Omental fat pad (tissue), 4 donors: ENCODE results near the gene ISG20. TPM values are rescaled to one million over a fixed set of nuclear protein-coding genes. Genes with fewer than 3 reads are reported as not detected.
"Not testable (repeated sequence)": the region's sequence is repeated elsewhere in the genome, so short reads cannot be mapped to it uniquely, and the experiment has no call there.

Experiments
- ATAC-seq: fragments of 150-250 bp; one replicate; pipeline ENCODE4 v1.9.1; 2016; ENCODE audit warnings: mild to moderate bottlenecking, moderate library complexity; ENCODE audit not compliant: low FRiP score
- DNase-seq: peaks from one replicate; pipeline ENCODE4 v3.0.0-alpha.2; 2019; ENCODE audit warnings: low spot score
- total RNA-seq, 4 donors: library from RNA; depleted of rRNA; stranded (reverse); fragments of >200 nt; gene quantifications; one replicate each; pipeline ENCODE4 v1.1.0, GENCODE V29; 2016
- TF ChIP-seq, protein P1 (sequence below), 3 donors: fragments of 450-650 bp; IDR thresholded peaks; one replicate each; pipeline ENCODE4 v1.5.1; 2016 to 2017; ENCODE audit warnings: antibody characterized with exemption in 3 of 3, mild to moderate bottlenecking in 3 of 3, moderate library complexity in 2 of 3

Gene ISG20
- total RNA-seq, 4 donors from 2014 or later, result 21.3 to 41.0 (median 27.8) TPM

DNA sequence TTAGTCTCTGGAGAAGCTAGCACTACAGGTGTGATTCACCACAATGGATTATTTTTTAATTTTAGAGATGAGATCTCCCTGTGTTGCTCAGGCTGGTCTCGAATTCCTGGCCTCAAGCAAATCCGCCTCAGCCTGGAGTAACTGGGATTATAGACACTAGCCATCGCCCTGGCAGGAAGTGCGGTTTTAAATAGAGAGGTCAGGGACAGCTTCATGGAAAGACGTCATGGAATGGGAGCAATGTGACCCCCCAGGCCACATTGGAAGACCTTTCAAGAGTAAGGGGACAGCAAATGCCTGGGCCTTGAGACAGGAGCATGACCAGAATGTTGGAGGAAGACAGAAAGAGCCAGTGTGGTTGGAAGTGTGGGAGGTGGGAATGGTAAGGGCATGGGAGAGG is 2.2 kb upstream of the ISG20 start:
- ATAC-seq (no peak), DNase-seq (no peak)
- TF ChIP-seq, protein P1, sequence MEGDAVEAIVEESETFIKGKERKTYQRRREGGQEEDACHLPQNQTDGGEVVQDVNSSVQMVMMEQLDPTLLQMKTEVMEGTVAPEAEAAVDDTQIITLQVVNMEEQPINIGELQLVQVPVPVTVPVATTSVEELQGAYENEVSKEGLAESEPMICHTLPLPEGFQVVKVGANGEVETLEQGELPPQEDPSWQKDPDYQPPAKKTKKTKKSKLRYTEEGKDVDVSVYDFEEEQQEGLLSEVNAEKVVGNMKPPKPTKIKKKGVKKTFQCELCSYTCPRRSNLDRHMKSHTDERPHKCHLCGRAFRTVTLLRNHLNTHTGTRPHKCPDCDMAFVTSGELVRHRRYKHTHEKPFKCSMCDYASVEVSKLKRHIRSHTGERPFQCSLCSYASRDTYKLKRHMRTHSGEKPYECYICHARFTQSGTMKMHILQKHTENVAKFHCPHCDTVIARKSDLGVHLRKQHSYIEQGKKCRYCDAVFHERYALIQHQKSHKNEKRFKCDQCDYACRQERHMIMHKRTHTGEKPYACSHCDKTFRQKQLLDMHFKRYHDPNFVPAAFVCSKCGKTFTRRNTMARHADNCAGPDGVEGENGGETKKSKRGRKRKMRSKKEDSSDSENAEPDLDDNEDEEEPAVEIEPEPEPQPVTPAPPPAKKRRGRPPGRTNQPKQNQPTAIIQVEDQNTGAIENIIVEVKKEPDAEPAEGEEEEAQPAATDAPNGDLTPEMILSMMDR (IDR thresholded peaks at IDR 0.05), result no peak

DNA sequence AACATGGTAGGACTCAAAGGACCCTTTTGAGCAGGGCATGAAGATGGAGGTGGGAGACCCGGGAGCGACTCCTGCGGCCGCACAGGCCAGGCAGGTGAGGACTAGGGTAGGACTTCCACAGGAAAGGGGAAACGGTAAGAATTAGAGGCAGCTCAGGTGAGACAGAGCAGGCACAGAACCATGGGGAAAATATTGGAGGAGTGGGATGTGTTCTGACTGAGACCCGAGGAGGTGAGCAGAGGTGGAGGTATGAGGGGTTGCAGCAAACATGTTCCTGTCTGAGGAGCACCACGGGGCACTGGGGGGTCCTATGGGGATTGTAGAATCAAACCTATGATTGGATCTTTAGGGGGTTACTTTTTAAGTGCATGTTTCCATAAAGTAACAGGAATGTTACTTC is 1.4 kb upstream of the ISG20 start:
- TF ChIP-seq, protein P1 (IDR thresholded peaks at IDR 0.05), result no peak
- DNase-seq (no peak), ATAC-seq (no peak)

DNA sequence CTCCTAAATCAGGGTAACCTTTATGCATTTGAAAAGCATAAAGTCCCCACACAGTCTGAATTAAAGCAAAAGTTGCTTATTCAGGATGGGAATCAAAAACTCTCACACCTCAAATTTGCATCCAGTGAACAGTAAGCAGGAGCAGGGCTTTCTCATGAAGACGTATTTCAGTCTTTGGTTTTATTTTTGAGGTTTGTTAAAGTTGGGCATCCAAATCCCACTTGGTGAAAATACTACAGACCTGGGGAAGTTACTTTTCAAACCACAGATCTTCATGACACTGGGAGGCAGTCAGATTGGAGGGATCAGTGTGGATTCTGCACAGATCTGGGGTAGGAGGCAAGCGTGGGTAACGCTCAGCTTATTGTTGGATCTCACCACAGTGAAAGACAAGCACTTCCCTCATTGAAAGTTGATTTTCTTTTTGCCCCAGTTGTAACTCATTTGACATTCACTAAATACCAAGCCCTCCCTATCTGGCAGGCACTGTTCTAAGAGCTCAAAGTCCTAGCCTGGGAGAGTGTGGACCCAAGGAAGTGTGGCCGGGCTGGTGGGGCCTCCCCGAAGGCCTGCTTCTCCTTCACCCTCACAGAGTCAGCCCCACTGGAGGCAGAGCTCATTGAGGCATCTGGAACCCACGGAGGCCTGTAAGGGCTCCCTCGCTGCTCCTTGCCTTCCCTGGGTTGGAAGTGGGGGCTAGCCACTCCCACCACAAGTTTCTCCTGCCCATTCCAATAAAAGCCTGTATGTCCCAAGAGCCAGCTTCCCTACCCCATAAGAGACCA is 783 bp upstream of the ISG20 start:
- ATAC-seq (peak; percentile 26), DNase-seq (no peak)
- TF ChIP-seq, protein P1 (IDR thresholded peaks at IDR 0.05), result no peak

DNA sequence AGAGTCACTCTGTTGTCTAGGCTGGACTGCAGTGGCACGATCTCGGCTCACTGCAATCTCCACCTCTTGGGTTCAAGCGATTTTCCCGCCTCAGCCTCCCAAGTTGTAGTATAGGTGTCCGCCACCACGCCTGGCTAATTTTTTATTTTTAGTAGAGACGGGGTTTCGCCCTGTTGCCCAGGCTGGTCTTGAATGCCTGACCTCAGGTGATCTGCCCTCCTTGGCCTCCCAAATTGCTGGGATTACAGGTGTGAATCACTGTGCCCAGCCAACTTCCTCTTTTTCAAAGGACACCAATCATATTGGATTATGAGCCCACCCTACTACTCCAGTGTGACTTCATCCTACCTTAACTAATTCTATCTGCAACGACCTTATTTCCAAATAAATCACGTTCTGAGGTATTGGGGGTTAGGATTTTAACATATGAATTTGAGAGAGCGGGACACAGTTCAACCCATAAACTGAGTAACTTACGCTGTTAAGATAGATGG is 3.2 kb downstream of the ISG20 start:
- DNase-seq (no peak), ATAC-seq (no peak)
- TF ChIP-seq, protein P1 (IDR thresholded peaks at IDR 0.05), result no peak

DNA sequence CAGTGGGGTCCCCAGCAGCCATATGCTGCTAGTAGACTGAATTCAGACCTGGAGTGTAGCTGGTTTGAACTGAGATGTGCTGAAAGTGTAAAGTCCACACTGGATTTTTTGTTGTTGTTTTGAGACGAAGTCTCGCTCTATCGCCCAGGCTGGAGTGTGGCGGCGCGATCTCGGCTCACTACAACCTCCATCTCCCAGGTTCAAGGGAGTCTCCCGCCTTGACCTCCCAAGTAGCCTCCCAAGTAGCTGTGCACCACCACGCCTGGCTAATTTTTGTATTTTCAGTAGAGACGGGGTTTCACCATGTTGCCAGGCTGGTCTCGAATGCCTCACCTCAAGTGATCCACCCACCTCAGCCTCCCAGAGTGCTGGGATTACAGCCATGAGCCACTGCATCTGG is 3.7 kb downstream of the ISG20 start:
- ATAC-seq, DNase-seq: not testable (repeated sequence)

DNA sequence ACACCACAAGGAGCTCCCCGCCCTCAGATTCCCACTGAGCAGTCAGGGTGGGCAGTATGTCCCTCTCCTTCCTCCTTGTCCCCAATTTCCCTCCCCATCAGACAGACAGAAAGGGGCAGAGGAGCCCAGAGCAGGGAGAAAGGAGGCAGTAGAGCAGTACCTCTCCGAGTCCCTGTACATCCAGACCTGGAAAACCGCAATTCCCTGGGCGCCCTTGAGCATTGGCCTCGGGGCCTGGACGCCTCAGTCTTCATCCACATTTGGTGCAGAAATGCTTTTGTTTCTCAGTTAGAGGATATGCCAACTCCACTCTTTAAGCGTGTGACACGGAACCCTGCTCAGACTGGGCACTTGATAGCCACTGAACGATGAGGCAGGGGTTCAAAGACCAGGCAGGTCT is 5.9 kb downstream of the ISG20 start:
- ATAC-seq (no peak), DNase-seq (no peak)
- TF ChIP-seq, protein P1 (IDR thresholded peaks at IDR 0.05), result no peak

DNA sequence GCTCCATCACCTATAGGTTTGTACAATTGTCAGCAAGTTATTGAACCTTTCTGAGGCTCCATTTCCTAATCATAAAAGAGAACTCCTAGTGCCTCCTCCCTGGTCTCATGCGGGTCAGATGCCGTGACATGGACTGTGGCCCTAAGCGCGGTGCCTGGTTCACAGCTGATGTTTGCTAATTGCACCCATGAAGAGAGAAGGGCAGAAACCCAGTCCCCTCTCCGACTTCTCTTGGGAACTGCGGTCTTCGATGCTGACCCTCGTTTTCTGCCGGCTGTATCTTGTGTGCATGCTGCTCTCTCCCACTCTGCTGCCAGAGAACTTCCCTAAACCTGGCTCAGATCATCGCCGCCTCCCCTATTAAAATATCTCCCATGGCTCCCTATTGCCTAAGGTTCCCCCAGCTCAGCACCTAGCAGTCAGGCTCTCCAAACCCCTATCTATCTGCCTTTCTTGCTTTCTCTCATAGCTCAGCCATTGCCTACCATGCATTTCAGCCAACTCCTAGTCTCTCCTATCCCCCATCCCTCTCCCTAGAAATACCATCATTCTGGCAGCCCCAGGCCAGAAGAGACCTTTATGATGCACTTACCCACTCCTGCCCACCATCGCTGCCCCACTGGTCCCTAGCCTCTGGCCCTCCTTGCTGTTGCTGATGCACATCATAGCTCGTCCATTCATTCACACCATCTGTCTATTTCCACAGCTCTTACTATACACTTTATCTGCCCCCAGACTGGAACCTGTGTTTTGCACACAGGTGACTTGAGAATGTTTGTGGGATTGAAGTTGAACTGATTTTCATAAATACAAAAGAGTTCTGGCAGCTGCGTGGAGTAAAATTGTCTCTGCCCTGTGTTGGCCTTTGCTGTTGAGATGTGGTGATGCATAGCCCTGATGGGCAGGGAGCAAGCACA is 6.6 kb downstream of the ISG20 start:
- TF ChIP-seq, protein P1 (IDR thresholded peaks at IDR 0.05), result no peak
- ATAC-seq (no peak), DNase-seq (no peak)
